H9 (cell line): ENCODE measurements around the gene DIS3L2. TPM values are rescaled to one million over a fixed set of nuclear protein-coding genes. Genes with fewer than 3 reads are reported as not detected.

Experiments used
- DNase-seq: peaks from one replicate; pipeline ENCODE4 v3.0.0-alpha.2; 2017
- H2AFZ ChIP-seq: one replicate; pipeline ENCODE4 v1.6.1; 2013; ENCODE audit warnings: mild to moderate bottlenecking, low read length, control low read depth, moderate library complexity
- H2AK5ac ChIP-seq: 2 replicates; pipeline ENCODE4 v1.6.1; 2013; ENCODE audit warnings: low read length, control low read depth, mixed read lengths; ENCODE audit not compliant: insufficient read length
- H2BK120ac ChIP-seq: one replicate; pipeline ENCODE4 v1.6.1; 2013; ENCODE audit warnings: low read depth, mild to moderate bottlenecking, low read length, control low read depth, inconsistent platforms; ENCODE audit not compliant: poor library complexity, severe bottlenecking
- H2BK12ac ChIP-seq: 2 replicates; pipeline ENCODE4 v1.6.1; 2013; ENCODE audit warnings: low read length, control low read depth, mixed read lengths, low read depth; ENCODE audit not compliant: insufficient read length
- H2BK15ac ChIP-seq: 2 replicates; pipeline ENCODE4 v1.6.1; 2013; ENCODE audit warnings: low read depth, low read length, control low read depth
- H2BK20ac ChIP-seq: one replicate; pipeline ENCODE4 v1.6.1; 2013; ENCODE audit warnings: low read depth, mild to moderate bottlenecking, low read length, control low read depth, inconsistent platforms; ENCODE audit not compliant: poor library complexity, severe bottlenecking
- H2BK5ac ChIP-seq: 2 replicates; pipeline ENCODE4 v1.6.1; 2013; ENCODE audit warnings: low read length, control low read depth, mixed read lengths; ENCODE audit not compliant: insufficient read length
- H3K14ac ChIP-seq: 2 replicates; pipeline ENCODE4 v1.6.1; 2013; ENCODE audit warnings: low read length, control low read depth; ENCODE audit not compliant: insufficient read depth
- H3K18ac ChIP-seq: 2 replicates; pipeline ENCODE4 v1.6.1; 2013; ENCODE audit warnings: low read depth, mild to moderate bottlenecking, mixed read lengths, low read length, control low read depth; ENCODE audit not compliant: insufficient read length
- H3K23ac ChIP-seq: 2 replicates; pipeline ENCODE4 v1.6.1; 2013; ENCODE audit warnings: low read length, control low read depth, mixed read lengths, low read depth; ENCODE audit not compliant: insufficient read length
- H3K23me2 ChIP-seq: 2 replicates; pipeline ENCODE4 v1.6.1; 2013; ENCODE audit warnings: low read depth, mild to moderate bottlenecking, mixed read lengths, low read length, control low read depth; ENCODE audit not compliant: insufficient read length, poor library complexity, severe bottlenecking
- H3K27ac ChIP-seq: 2 replicates; pipeline ENCODE4 v1.5.1; 2013; ENCODE audit warnings: low read length, control low read depth, mixed read lengths, low read depth; ENCODE audit not compliant: insufficient read length
- H3K27me3 ChIP-seq: 2 replicates; pipeline ENCODE4 v1.6.1; 2013; ENCODE audit warnings: low read length, control low read depth, inconsistent platforms; ENCODE audit not compliant: insufficient read depth
- H3K4ac ChIP-seq: 2 replicates; pipeline ENCODE4 v1.6.1; 2013; ENCODE audit warnings: low read depth, mild to moderate bottlenecking, control low read depth, inconsistent platforms, low read length, moderate library complexity
- H3K4me1 ChIP-seq: 2 replicates; pipeline ENCODE4 v1.6.1; 2013; ENCODE audit warnings: low read length, control low read depth, inconsistent platforms; ENCODE audit not compliant: insufficient read depth
- H3K4me2 ChIP-seq: 2 replicates; pipeline ENCODE4 v1.6.1; 2013; ENCODE audit warnings: low read length, control low read depth, mixed read lengths; ENCODE audit not compliant: insufficient read length, insufficient read depth
- H3K56ac ChIP-seq: 2 replicates; pipeline ENCODE4 v1.6.1; 2013; ENCODE audit warnings: low read depth, mild to moderate bottlenecking, mixed read lengths, low read length, control low read depth; ENCODE audit not compliant: insufficient read length
- H3K79me1 ChIP-seq: 2 replicates; pipeline ENCODE4 v1.6.1; 2013; ENCODE audit warnings: low read depth, mild to moderate bottlenecking, moderate library complexity, low read length, control low read depth, inconsistent platforms; ENCODE audit not compliant: insufficient read depth, poor library complexity, severe bottlenecking
- H3K79me2 ChIP-seq: 2 replicates; pipeline ENCODE4 v1.6.1; 2013; ENCODE audit warnings: low read length, control low read depth, inconsistent platforms; ENCODE audit not compliant: insufficient read depth
- H3K9ac ChIP-seq: 2 replicates; pipeline ENCODE4 v1.6.1; 2013; ENCODE audit warnings: low read length, control low read depth, mixed read lengths; ENCODE audit not compliant: insufficient read length; ENCODE audit errors: extremely low read depth
- H3K9me3 ChIP-seq: one replicate; pipeline ENCODE4 v1.6.1; 2013; ENCODE audit warnings: low read depth, low read length, inconsistent platforms; ENCODE audit not compliant: control insufficient read depth
- H3T11ph ChIP-seq: one replicate; pipeline ENCODE4 v1.6.1; 2013; ENCODE audit warnings: mild to moderate bottlenecking, low read length, control low read depth, inconsistent platforms
- H4K20me1 ChIP-seq: one replicate; pipeline ENCODE4 v1.6.1; 2013; ENCODE audit not compliant: control insufficient read depth, insufficient read length, insufficient read depth
- H4K5ac ChIP-seq: 2 replicates; pipeline ENCODE4 v1.6.1; 2013; ENCODE audit warnings: low read depth, mild to moderate bottlenecking, mixed read lengths, low read length, control low read depth; ENCODE audit not compliant: insufficient read length
- H4K8ac ChIP-seq: replicated peaks from 2 replicates; pipeline ENCODE4 v1.6.1; 2013; ENCODE audit warnings: low read length, control low read depth, mixed read lengths, low read depth; ENCODE audit not compliant: insufficient read length
- H4K91ac ChIP-seq: 2 replicates; pipeline ENCODE4 v1.6.1; 2013; ENCODE audit warnings: low read depth, mild to moderate bottlenecking, moderate library complexity, mixed read lengths, low read length, control low read depth; ENCODE audit not compliant: insufficient read length
- H3K27ac Mint-ChIP-seq, 3 experiments: 2 replicates in 2 of 3; 3 replicates in 1 of 3; pipeline ENCODE4 v1.8.0; 2020 to 2021; ENCODE audit warnings: mixed read lengths in 3 of 3, mild to moderate bottlenecking in 1 of 3, moderate library complexity in 1 of 3
- H3K27me3 Mint-ChIP-seq: 2 replicates; pipeline ENCODE4 v1.8.0; 2021; ENCODE audit warnings: low read depth, mild to moderate bottlenecking, moderate library complexity, mixed read lengths
- H3K36me3 Mint-ChIP-seq, 3 experiments: 2 replicates in 2 of 3; 3 replicates in 1 of 3; pipeline ENCODE4 v1.8.0; 2020 to 2021; ENCODE audit warnings: low read depth in 3 of 3, mixed read lengths in 3 of 3; ENCODE audit not compliant: insufficient read depth in 1 of 3
- H3K4me1 Mint-ChIP-seq, 2 experiments: 2 replicates each; pipeline ENCODE4 v1.8.0; 2020; ENCODE audit warnings: mixed read lengths in 2 of 2
- H3K4me3 Mint-ChIP-seq, 2 experiments: 2 replicates in 1 of 2; 3 replicates in 1 of 2; pipeline ENCODE4 v1.8.0; 2020 to 2021; ENCODE audit warnings: mild to moderate bottlenecking in 2 of 2, mixed read lengths in 2 of 2, moderate library complexity in 1 of 2
- H3K9me3 Mint-ChIP-seq, 2 experiments: 2 replicates in 1 of 2; 3 replicates in 1 of 2; pipeline ENCODE4 v1.8.0; 2020; ENCODE audit warnings: mild to moderate bottlenecking in 2 of 2, mixed read lengths in 2 of 2, moderate library complexity in 1 of 2
- CTCF ChIP-seq: fragments of 200-600 bp; sonication (generic); conservative IDR thresholded peaks from 3 replicates; pipeline ENCODE4 v1.8.0; 2021; ENCODE audit warnings: antibody characterized with exemption, mild to moderate bottlenecking
- WGBS: extraction: QIAGEN DNeasy Blood & Tissue Kit; methylation state at CpG from one replicate; pipeline ENCODE4 v1.1.7; 2013; ENCODE audit warnings: missing lambda C conversion rate, low lambda C conversion rate, mixed read lengths; ENCODE audit not compliant: insufficient read length; ENCODE audit errors: extremely low coverage; 5-methylcytosine and 5-hydroxymethylcytosine counted together
- total RNA-seq: library from RNA; stranded (reverse); gene quantifications from 2 replicates; pipeline ENCODE4 v1.2.1, GENCODE V29; 2021

DIS3L2 gene
- total RNA-seq, 1 experiment from 2014 or later: 28.1 TPM

GRCh38 chr2:232343821-232344220 lies 382.3 kb downstream of the DIS3L2 start:
- Mint-ChIP-seq H3K27me3 (peaks cover 19% of the 10 kb centered on the region), H3K9me3 (peaks cover 2 to 11% of the 10 kb centered on the region in 2 experiments; a peak in 2 of 5 replicates), H3K36me3 (peaks cover 0 to 5% (median 3%) of the 10 kb centered on the region in 3 experiments; a peak in 2 of 7 replicates), H3K4me1 (peaks cover 2% of the 10 kb centered on the region in 2 experiments; a peak in 2 of 4 replicates), H3K4me3 (no peak overlapping the region), H3K27ac (no peak overlapping the region)
- H2BK15ac ChIP-seq: no peak overlapping the region
- H3K27ac ChIP-seq: no peak overlapping the region
- H2BK12ac ChIP-seq: no peak overlapping the region
- no peak overlapping the region for H3K4me2 ChIP-seq
- TF ChIP-seq CTCF: no peak
- H4K20me1 ChIP-seq: no peaks in the 10 kb centered on the region
- H3K4ac ChIP-seq: no peak overlapping the region
- DNase-seq: no peak
- H2BK20ac ChIP-seq: no peak overlapping the region
- no peak overlapping the region for H3K18ac ChIP-seq
- H2AK5ac ChIP-seq: no peak overlapping the region
- no peaks in the 10 kb centered on the region for H3K27me3 ChIP-seq
- no peaks in the 10 kb centered on the region for H3K79me2 ChIP-seq
- no peak overlapping the region for H4K91ac ChIP-seq
- no peak overlapping the region for H3K56ac ChIP-seq
- no peak overlapping the region for H4K5ac ChIP-seq
- H3K9ac ChIP-seq: no peak overlapping the region
- no peak overlapping the region for H4K8ac ChIP-seq
- H2AFZ ChIP-seq: no peak overlapping the region
- no peak overlapping the region for H3K14ac ChIP-seq
- no CpG with 5 or more reads among the region's 6 CpGs for WGBS
- no peak overlapping the region for H3K23ac ChIP-seq
- no peaks in the 10 kb centered on the region for H3K4me1 ChIP-seq
- H3K23me2 ChIP-seq: no peaks in the 10 kb centered on the region
- H3T11ph ChIP-seq: no peak overlapping the region
- H2BK5ac ChIP-seq: no peak overlapping the region
- H2BK120ac ChIP-seq: no peak overlapping the region
- no peaks in the 10 kb centered on the region for H3K79me1 ChIP-seq
- no peaks in the 10 kb centered on the region for H3K9me3 ChIP-seq
